Activated CD4-positive, alpha-beta T cell treated with anti-CD3 and anti-CD28 coated beads, Interleukin-2, Interleukin-6, amounts not matched to agents 100 ng/mL and 50 ng/mL, durations not matched to agents 16 hours and 8 hours (primary cell): ENCODE measurements around the gene HS2ST1.
"Not testable (repeated sequence)": the region's sequence is repeated elsewhere in the genome, so short reads cannot be mapped to it uniquely, and the experiment has no call there.

ENCODE experiments used
- DNase-seq: peaks from one replicate; pipeline ENCODE4 v3.0.0-alpha.2; 2020

Gene HS2ST1

GRCh38 chr1:86975993-86976550 lies 61.6 kb downstream of the HS2ST1 start:
- DNase-seq, result no peak

- DNase-seq, result no peak
Measured at GRCh38 chr1:86976664-86977063, 62.2 kb downstream of the HS2ST1 start.

GRCh38 chr1:86981482-86982213 lies 67.2 kb downstream of the HS2ST1 start:
- no peak for DNase-seq

- not testable (repeated sequence) for DNase-seq
Measured at GRCh38 chr1:86983677-86984076, 69.2 kb downstream of the HS2ST1 start.

GRCh38 chr1:86987446-86987845 lies 73.0 kb downstream of the HS2ST1 start:
- no peak for DNase-seq

GRCh38 chr1:86988835-86989234 lies 74.4 kb downstream of the HS2ST1 start:
- no peak for DNase-seq

- DNase-seq, result not testable (repeated sequence)
Measured at GRCh38 chr1:86989690-86990089, 75.3 kb downstream of the HS2ST1 start.

GRCh38 chr1:86990826-86991225 lies 76.4 kb downstream of the HS2ST1 start:
- DNase-seq, result no peak

GRCh38 chr1:86991549-86992186 lies 77.2 kb downstream of the HS2ST1 start:
- DNase-seq, result no peak

- no peak for DNase-seq
Measured at GRCh38 chr1:86992861-86993260, 78.4 kb downstream of the HS2ST1 start.

- no peak for DNase-seq
Measured at GRCh38 chr1:86993269-86993985, 79.0 kb downstream of the HS2ST1 start.

- no peak for DNase-seq
Measured at GRCh38 chr1:86994061-86994460, 79.6 kb downstream of the HS2ST1 start.

- no peak for DNase-seq
Measured at GRCh38 chr1:86997538-86997937, 83.1 kb downstream of the HS2ST1 start.

- no peak for DNase-seq
Measured at GRCh38 chr1:86998280-86998679, 83.8 kb downstream of the HS2ST1 start.

GRCh38 chr1:86998727-86999126 lies 84.3 kb downstream of the HS2ST1 start:
- peak; percentile 2 for DNase-seq

- DNase-seq, result no peak
Measured at GRCh38 chr1:87000460-87000859, 86.0 kb downstream of the HS2ST1 start.

GRCh38 chr1:87004857-87005256 lies 90.4 kb downstream of the HS2ST1 start:
- no peak for DNase-seq

GRCh38 chr1:87007323-87007722 lies 92.9 kb downstream of the HS2ST1 start:
- no peak for DNase-seq

- DNase-seq, result not testable (repeated sequence)
Measured at GRCh38 chr1:87013385-87013784, 99.0 kb downstream of the HS2ST1 start.

- no peak for DNase-seq
Measured at GRCh38 chr1:87017998-87018672, 103.7 kb downstream of the HS2ST1 start.

- no peak for DNase-seq
Measured at GRCh38 chr1:87023326-87023725, 108.9 kb downstream of the HS2ST1 start.

GRCh38 chr1:87024936-87025540 lies 110.6 kb downstream of the HS2ST1 start:
- DNase-seq, result peak; percentile 5

GRCh38 chr1:87027561-87027960 lies 113.1 kb downstream of the HS2ST1 start:
- not testable (repeated sequence) for DNase-seq
